Smooth muscle cell (in vitro differentiated cells): ENCODE data around the gene COMMD10. TPM values are rescaled to one million over a fixed set of nuclear protein-coding genes. Genes with fewer than 3 reads are reported as not detected.

Experiments used
- DNase-seq: peaks from one replicate; lab custom pipeline; 2025; ENCODE audit not compliant: unreplicated experiment; lab: John Stamatoyannopoulos, UW
- H2AFZ ChIP-seq: fragments of 200-600 bp; sonication (generic); 2 replicates; pipeline ENCODE4 v1.6.0; 2016; ENCODE audit warnings: antibody characterized with exemption, low read depth, mild to moderate bottlenecking
- H3F3A ChIP-seq: fragments of 200-600 bp; sonication (generic); 2 replicates; pipeline ENCODE4 v1.6.0; 2017; ENCODE audit warnings: antibody characterized with exemption, low read depth
- H3K27ac ChIP-seq: fragments of 200-600 bp; sonication (generic); 2 replicates; pipeline ENCODE4 v1.5.1; 2016; ENCODE audit warnings: low read depth, mild to moderate bottlenecking
- H3K27me3 ChIP-seq: fragments of 200-600 bp; sonication (generic); 2 replicates; pipeline ENCODE4 v1.6.1; 2016; ENCODE audit warnings: low read depth, mild to moderate bottlenecking
- H3K36me3 ChIP-seq: fragments of 200-600 bp; sonication (generic); 2 replicates; pipeline ENCODE4 v1.5.1; 2016; ENCODE audit warnings: low read depth
- H3K4me1 ChIP-seq: fragments of 200-600 bp; sonication (generic); 2 replicates; pipeline ENCODE4 v1.5.1; 2016; ENCODE audit warnings: low read depth
- H3K4me2 ChIP-seq: fragments of 200-600 bp; sonication (generic); 2 replicates; pipeline ENCODE4 v1.6.0; 2016; ENCODE audit warnings: mild to moderate bottlenecking
- H3K4me3 ChIP-seq: fragments of 200-600 bp; sonication (generic); 2 replicates; pipeline ENCODE4 v1.5.1; 2016; ENCODE audit warnings: mild to moderate bottlenecking
- H3K79me2 ChIP-seq: fragments of 200-600 bp; sonication (generic); 2 replicates; pipeline ENCODE4 v1.6.0; 2016; ENCODE audit warnings: low read depth, mild to moderate bottlenecking
- H3K9ac ChIP-seq: fragments of 200-600 bp; sonication (generic); 2 replicates; pipeline ENCODE4 v1.6.0; 2016; ENCODE audit warnings: low read depth
- H3K9me3 ChIP-seq: fragments of 200-600 bp; sonication (generic); replicated peaks from 2 replicates; pipeline ENCODE4 v1.5.1; 2016; ENCODE audit warnings: low read depth
- H4K20me1 ChIP-seq: fragments of 200-600 bp; sonication (generic); 2 replicates; pipeline ENCODE4 v1.6.0; 2016; ENCODE audit warnings: low read depth
- CTCF ChIP-seq: fragments of 200-600 bp; sonication (generic); IDR thresholded peaks from 2 replicates; pipeline ENCODE4 v1.5.1; 2017; ENCODE audit warnings: borderline replicate concordance, mild to moderate bottlenecking, antibody characterized with exemption; ENCODE audit not compliant: insufficient read depth, poor library complexity, severe bottlenecking
- WGBS: methylation state at CpG from one replicate; pipeline ENCODE4 v1.1.7; 2016; ENCODE audit warnings: low lambda C conversion rate; 5-methylcytosine and 5-hydroxymethylcytosine counted together
- polyA plus RNA-seq: library from polyadenylated mRNA; unstranded; fragments of >200 nt; fragmentation: Nextera tagmentation; extraction: Ambion mirVana; gene quantifications from 2 replicates; pipeline ENCODE4 v1.2.1, GENCODE V29; 2016
- small RNA-seq: library from RNA; depleted of rRNA; stranded (forward); fragments of <200 nt; gene quantifications from one replicate; pipeline ENCODE3, GENCODE V24; 2014
- total RNA-seq: library from RNA; depleted of rRNA; stranded (reverse); fragments of >200 nt; gene quantifications from 2 replicates; pipeline ENCODE4 v1.2.3, GENCODE V29; 2014

The COMMD10 gene
- total and polyA plus RNA-seq, 2 experiments from 2014 or later = 28.4 to 40.4 TPM

- DNase-seq = no peak
- H3K4me3 ChIP-seq = no peak overlapping the region
- 100% methylated on average over 2 of the region's 2 CpGs for WGBS
- no peak overlapping the region for H3K9ac ChIP-seq
- no peak overlapping the region for H2AFZ ChIP-seq
- no peak for TF ChIP-seq CTCF
- H3F3A ChIP-seq = no peaks in the 10 kb centered on the region
- H3K79me2 ChIP-seq = no peaks in the 10 kb centered on the region
- H3K27ac ChIP-seq = no peak overlapping the region
- no peak overlapping the region for H3K4me2 ChIP-seq
- H3K36me3 ChIP-seq = peaks cover 3% of the 10 kb centered on the region
- no peaks in the 10 kb centered on the region for H4K20me1 ChIP-seq
- H3K27me3 ChIP-seq = no peaks in the 10 kb centered on the region
- H3K4me1 ChIP-seq = no peaks in the 10 kb centered on the region
- H3K9me3 ChIP-seq = peaks cover 12% of the 10 kb centered on the region
Observed at GRCh38 chr5:116340799-116341198, 256.0 kb downstream of the COMMD10 start.

Small RNA genes lying within 50 kb of the gene (small RNA-seq; reads per million reads assigned to genes)
- not detected for gene HMGN2P27
- gene RNU6-644P = not detected

Other genes starting within 250 kb of the COMMD10 start
- gene ATG12, start 243.5 kb upstream of the COMMD10 start, total RNA-seq = 58.6 and 106 TPM in 2 replicates
- 128 and 139 TPM in 2 replicates for gene ATG12, start 243.5 kb upstream of the COMMD10 start, polyA plus RNA-seq
- gene AP3S1, start 243.1 kb upstream of the COMMD10 start, total RNA-seq = 130 and 224 TPM in 2 replicates
- 180 and 191 TPM in 2 replicates for gene AP3S1, start 243.1 kb upstream of the COMMD10 start, polyA plus RNA-seq
- 0.72 and 1.7 TPM in 2 replicates for gene LVRN, start 122.5 kb upstream of the COMMD10 start, total RNA-seq
- gene LVRN, start 122.5 kb upstream of the COMMD10 start, polyA plus RNA-seq = 0.87 and 0.98 TPM in 2 replicates
- not detected in 2 replicates for gene ARL14EPL, start 52.6 kb upstream of the COMMD10 start, total RNA-seq
- not detected in 2 replicates for gene ARL14EPL, start 52.6 kb upstream of the COMMD10 start, polyA plus RNA-seq